ENCODE results near the gene RBM20.
"Not testable (repeated sequence)": the region's sequence is repeated elsewhere in the genome, so short reads cannot be mapped to it uniquely, and the experiment has no call there.

RBM20 gene

GRCh38 chr10:110679486-110680272 lies 35.5 kb downstream of the RBM20 start:
- FAIRE-seq: no peak

- no peak for FAIRE-seq
Observed at GRCh38 chr10:110680273-110681020, 36.3 kb downstream of the RBM20 start.

- no peak for FAIRE-seq
Observed at GRCh38 chr10:110681023-110681681, 37.0 kb downstream of the RBM20 start.

- FAIRE-seq: no peak
Observed at GRCh38 chr10:110682348-110682747, 38.2 kb downstream of the RBM20 start.

GRCh38 chr10:110684800-110685446 lies 40.8 kb downstream of the RBM20 start:
- FAIRE-seq: no peak

GRCh38 chr10:110686047-110686446 lies 41.9 kb downstream of the RBM20 start:
- FAIRE-seq: no peak

GRCh38 chr10:110686949-110687348 lies 42.8 kb downstream of the RBM20 start:
- no peak for FAIRE-seq

GRCh38 chr10:110687400-110687799 lies 43.3 kb downstream of the RBM20 start:
- FAIRE-seq: no peak

- no peak for FAIRE-seq
Observed at GRCh38 chr10:110691139-110691538, 47.0 kb downstream of the RBM20 start.

- no peak for FAIRE-seq
Observed at GRCh38 chr10:110694263-110694662, 50.1 kb downstream of the RBM20 start.

GRCh38 chr10:110694820-110695538 lies 50.8 kb downstream of the RBM20 start:
- FAIRE-seq: no peak

GRCh38 chr10:110695539-110695886 lies 51.4 kb downstream of the RBM20 start:
- FAIRE-seq: no peak

- no peak for FAIRE-seq
Observed at GRCh38 chr10:110696436-110696835, 52.3 kb downstream of the RBM20 start.

- FAIRE-seq: no peak
Observed at GRCh38 chr10:110698340-110698739, 54.2 kb downstream of the RBM20 start.

GRCh38 chr10:110698782-110699201 lies 54.7 kb downstream of the RBM20 start:
- FAIRE-seq: no peak

GRCh38 chr10:110699859-110700468 lies 55.8 kb downstream of the RBM20 start:
- no peak for FAIRE-seq

GRCh38 chr10:110700947-110701616 lies 56.9 kb downstream of the RBM20 start:
- FAIRE-seq: no peak

GRCh38 chr10:110701617-110701971 lies 57.5 kb downstream of the RBM20 start:
- FAIRE-seq: no peak

- no peak for FAIRE-seq
Observed at GRCh38 chr10:110704070-110704469, 59.9 kb downstream of the RBM20 start.

GRCh38 chr10:110704906-110705476 lies 60.9 kb downstream of the RBM20 start:
- no peak for FAIRE-seq

GRCh38 chr10:110705596-110705995 lies 61.5 kb downstream of the RBM20 start:
- not testable (repeated sequence) for FAIRE-seq

Measured in TTC549 (cell line).